Measurements from ENCODE around the gene TSR1. TPM values are rescaled to one million over a fixed set of nuclear protein-coding genes. Genes with fewer than 3 reads are reported as not detected.

TSR1 gene
- total RNA-seq, 1 experiment from 2014 or later, result 55.6 TPM

- in situ Hi-C loops (cut with HindIII; ENCODE audit: low pct_unique_long_range_greater_than_20kb, low sequenced_read_pairs), result no loop called here
Observed at GRCh38 chr17:2371183-2372130, 35.2 kb upstream of the TSR1 start.

GRCh38 chr17:2370211-2370589 lies 33.9 kb upstream of the TSR1 start:
- in situ Hi-C loops (cut with HindIII; ENCODE audit: low pct_unique_long_range_greater_than_20kb, low sequenced_read_pairs), result no loop called here
- DNase-seq (ENCODE audit: low read depth, low spot score), result no peak

More at GRCh38 chr17:2371183-2372130, 35.2 kb upstream of the TSR1 start:
- no peak for DNase-seq (ENCODE audit: low read depth, low spot score)

- in situ Hi-C loops (cut with HindIII; ENCODE audit: low pct_unique_long_range_greater_than_20kb, low sequenced_read_pairs), result no loop called here
- no peak for DNase-seq (ENCODE audit: low read depth, low spot score)
Observed at GRCh38 chr17:2369551-2370210, 33.4 kb upstream of the TSR1 start.

GRCh38 chr17:2369039-2369438 lies 32.8 kb upstream of the TSR1 start:
- DNase-seq (ENCODE audit: low read depth, low spot score), result no peak
- in situ Hi-C loops (cut with HindIII; ENCODE audit: low pct_unique_long_range_greater_than_20kb, low sequenced_read_pairs), result no loop called here

GRCh38 chr17:2368359-2368758 lies 32.1 kb upstream of the TSR1 start:
- in situ Hi-C loops (cut with HindIII; ENCODE audit: low pct_unique_long_range_greater_than_20kb, low sequenced_read_pairs), result no loop called here
- DNase-seq (ENCODE audit: low read depth, low spot score), result no peak

- in situ Hi-C loops (cut with HindIII; ENCODE audit: low pct_unique_long_range_greater_than_20kb, low sequenced_read_pairs), result no loop called here
Observed at GRCh38 chr17:2366747-2367494, 30.7 kb upstream of the TSR1 start.

GRCh38 chr17:2365132-2365531 lies 28.9 kb upstream of the TSR1 start:
- DNase-seq (ENCODE audit: low read depth, low spot score), result no peak
- in situ Hi-C loops (cut with HindIII; ENCODE audit: low pct_unique_long_range_greater_than_20kb, low sequenced_read_pairs), result no loop called here

More at GRCh38 chr17:2366747-2367494, 30.7 kb upstream of the TSR1 start:
- DNase-seq (ENCODE audit: low read depth, low spot score), result peak; percentile 49

- in situ Hi-C loops (cut with HindIII; ENCODE audit: low pct_unique_long_range_greater_than_20kb, low sequenced_read_pairs), result no loop called here
- DNase-seq (ENCODE audit: low read depth, low spot score), result no peak
Observed at GRCh38 chr17:2364763-2365116, 28.5 kb upstream of the TSR1 start.

- DNase-seq (ENCODE audit: low read depth, low spot score), result no peak
- in situ Hi-C loops (cut with HindIII; ENCODE audit: low pct_unique_long_range_greater_than_20kb, low sequenced_read_pairs), result no loop called here
Observed at GRCh38 chr17:2363851-2364762, 27.9 kb upstream of the TSR1 start.

- no peak for DNase-seq (ENCODE audit: low read depth, low spot score)
- in situ Hi-C loops (cut with HindIII; ENCODE audit: low pct_unique_long_range_greater_than_20kb, low sequenced_read_pairs), result no loop called here
Observed at GRCh38 chr17:2363318-2363717, 27.1 kb upstream of the TSR1 start.

GRCh38 chr17:2362881-2363280 lies 26.6 kb upstream of the TSR1 start:
- in situ Hi-C loops (cut with HindIII; ENCODE audit: low pct_unique_long_range_greater_than_20kb, low sequenced_read_pairs), result no loop called here
- DNase-seq (ENCODE audit: low read depth, low spot score), result no peak

- in situ Hi-C loops (cut with HindIII; ENCODE audit: low pct_unique_long_range_greater_than_20kb, low sequenced_read_pairs), result no loop called here
- no peak for DNase-seq (ENCODE audit: low read depth, low spot score)
Observed at GRCh38 chr17:2362416-2362815, 26.2 kb upstream of the TSR1 start.

GRCh38 chr17:2362016-2362415 lies 25.8 kb upstream of the TSR1 start:
- DNase-seq (ENCODE audit: low read depth, low spot score), result no peak
- in situ Hi-C loops (cut with HindIII; ENCODE audit: low pct_unique_long_range_greater_than_20kb, low sequenced_read_pairs), result no loop called here

- in situ Hi-C loops (cut with HindIII; ENCODE audit: low pct_unique_long_range_greater_than_20kb, low sequenced_read_pairs), result no loop called here
- no peak for DNase-seq (ENCODE audit: low read depth, low spot score)
Observed at GRCh38 chr17:2361010-2361760, 24.9 kb upstream of the TSR1 start.

GRCh38 chr17:2357931-2358434 lies 21.7 kb upstream of the TSR1 start:
- in situ Hi-C loops (cut with HindIII; ENCODE audit: low pct_unique_long_range_greater_than_20kb, low sequenced_read_pairs), result no loop called here
- no peak for DNase-seq (ENCODE audit: low read depth, low spot score)

GRCh38 chr17:2357237-2357636 lies 21.0 kb upstream of the TSR1 start:
- DNase-seq (ENCODE audit: low read depth, low spot score), result no peak
- in situ Hi-C loops (cut with HindIII; ENCODE audit: low pct_unique_long_range_greater_than_20kb, low sequenced_read_pairs), result no loop called here

- in situ Hi-C loops (cut with HindIII; ENCODE audit: low pct_unique_long_range_greater_than_20kb, low sequenced_read_pairs), result no loop called here
- DNase-seq (ENCODE audit: low read depth, low spot score), result no peak
Observed at GRCh38 chr17:2354311-2354710, 18.1 kb upstream of the TSR1 start.

All from SK-MEL-5 (cell line).